Measurements from ENCODE around the gene PXMP4. TPM values are rescaled to one million over a fixed set of nuclear protein-coding genes. Genes with fewer than 3 reads are reported as not detected.
"Not testable (repeated sequence)": the region's sequence is repeated elsewhere in the genome, so short reads cannot be mapped to it uniquely, and the experiment has no call there.

The PXMP4 gene
- total RNA-seq, 2 experiments from 2014 or later, result 6.9 to 7.3 TPM

DNA sequence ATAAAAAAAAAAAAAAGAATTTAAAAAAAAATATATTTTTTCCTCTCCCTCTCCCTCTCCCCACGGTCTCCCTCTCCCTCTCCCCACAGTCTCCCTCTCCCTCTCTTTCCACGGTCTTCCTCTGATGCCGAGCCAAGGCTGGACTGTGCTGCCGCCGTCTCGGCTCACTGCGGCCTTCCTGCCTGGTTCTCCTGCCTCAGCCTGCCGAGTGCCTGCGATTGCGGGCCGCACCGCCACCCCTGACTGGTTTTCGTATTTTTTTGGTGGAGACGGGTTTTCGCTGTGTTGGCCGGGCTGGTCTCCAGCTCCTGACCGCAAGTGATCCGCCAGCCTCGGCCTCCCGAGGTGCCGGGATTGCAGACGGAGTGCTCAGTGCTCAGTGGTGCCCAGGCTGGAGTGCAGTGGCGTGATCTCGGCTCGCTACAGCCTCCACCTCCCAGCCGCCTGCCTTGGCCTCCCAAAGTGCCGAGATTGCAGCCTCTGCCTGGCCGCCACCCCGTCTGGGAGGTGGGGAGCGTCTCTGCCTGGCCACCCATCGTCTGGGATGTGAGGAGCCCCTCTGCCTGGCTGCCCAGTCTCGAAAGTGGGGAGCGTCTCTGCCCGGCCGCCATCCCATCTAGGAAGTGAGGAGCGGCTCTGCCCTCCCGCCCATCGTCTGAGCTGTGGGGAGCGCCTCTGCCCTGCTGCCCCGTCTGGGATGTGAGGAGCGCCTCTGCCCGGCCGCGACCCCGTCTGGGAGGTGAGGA lies 19.2 kb downstream of the PXMP4 start:
- not testable (repeated sequence) for H3K4me1 Mint-ChIP-seq, H3K9me3 Mint-ChIP-seq, H3K27me3 Mint-ChIP-seq, H3K36me3 Mint-ChIP-seq, H3K4me3 Mint-ChIP-seq, DNase-seq, H3K27ac Mint-ChIP-seq

DNA sequence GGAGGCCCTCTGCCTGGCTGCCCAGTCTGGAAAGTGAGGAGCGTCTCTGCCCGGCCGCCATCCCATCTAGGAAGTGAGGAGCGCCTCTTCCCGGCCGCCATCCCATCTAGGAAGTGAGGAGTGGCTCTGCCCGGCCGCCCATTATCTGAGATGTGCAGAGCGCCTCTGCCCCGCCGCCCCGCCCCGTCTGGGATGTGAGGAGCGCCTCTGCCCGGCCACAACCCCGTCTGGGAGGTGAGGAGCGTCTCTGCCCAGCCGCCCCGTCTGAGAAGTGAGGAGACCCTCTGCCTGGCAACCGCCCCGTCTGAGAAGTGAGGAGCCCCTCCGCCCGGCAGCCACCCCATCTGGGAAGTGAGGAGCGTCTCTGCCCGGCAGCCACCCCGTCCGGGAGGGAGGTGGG lies 21.1 kb downstream of the PXMP4 start:
- DNase-seq, H3K27ac Mint-ChIP-seq, H3K27me3 Mint-ChIP-seq, H3K36me3 Mint-ChIP-seq, H3K9me3 Mint-ChIP-seq, H3K4me1 Mint-ChIP-seq, H3K4me3 Mint-ChIP-seq: not testable (repeated sequence)

GRCh38 chr20:33697129-33697528 lies 23.0 kb downstream of the PXMP4 start:
- H3K27ac Mint-ChIP-seq, result no peak overlapping the region
- no peak for DNase-seq
- H3K9me3 Mint-ChIP-seq, result peaks cover 2% of the 10 kb centered on the region
- no peak overlapping the region for H3K4me3 Mint-ChIP-seq
- H3K27me3 Mint-ChIP-seq, result no peaks in the 10 kb centered on the region
- H3K36me3 Mint-ChIP-seq, result peaks cover 4% of the 10 kb centered on the region
- H3K4me1 Mint-ChIP-seq, result peaks cover under 1% of the 10 kb centered on the region

- no peak for DNase-seq
- no peak overlapping the region for H3K27ac Mint-ChIP-seq
- no peaks in the 10 kb centered on the region for H3K27me3 Mint-ChIP-seq
- H3K4me1 Mint-ChIP-seq, result peaks cover 2% of the 10 kb centered on the region
- peaks cover 2% of the 10 kb centered on the region for H3K9me3 Mint-ChIP-seq
- no peak overlapping the region for H3K4me3 Mint-ChIP-seq
- H3K36me3 Mint-ChIP-seq, result peaks cover 4% of the 10 kb centered on the region
Observed at GRCh38 chr20:33696448-33696847, 23.7 kb downstream of the PXMP4 start.

DNA sequence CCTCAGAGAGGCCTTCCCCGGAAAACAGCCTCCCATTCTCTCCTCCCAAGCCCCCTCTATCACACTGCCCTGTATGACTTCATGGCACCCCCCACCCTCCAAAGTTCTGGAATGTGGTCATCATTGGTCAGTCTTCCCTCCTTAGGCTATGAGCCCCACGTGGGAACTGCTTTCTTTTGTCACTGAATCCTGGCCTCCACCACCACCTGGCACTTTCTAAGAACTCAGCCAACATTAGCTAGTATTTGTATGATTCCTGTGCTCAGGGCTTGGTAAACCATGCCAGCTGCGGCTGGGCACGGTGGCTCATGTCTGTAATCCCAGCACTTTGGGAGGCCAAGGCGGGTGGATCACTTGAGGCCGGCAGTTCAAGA lies 25.5 kb downstream of the PXMP4 start:
- Mint-ChIP-seq H3K27me3 (no peaks in the 10 kb centered on the region), H3K4me1 (peaks cover 15% of the 10 kb centered on the region), H3K9me3 (peaks cover 2% of the 10 kb centered on the region), H3K4me3 (no peak overlapping the region), H3K27ac (no peak overlapping the region), H3K36me3 (peaks cover 2% of the 10 kb centered on the region)
- no peak for DNase-seq

DNA sequence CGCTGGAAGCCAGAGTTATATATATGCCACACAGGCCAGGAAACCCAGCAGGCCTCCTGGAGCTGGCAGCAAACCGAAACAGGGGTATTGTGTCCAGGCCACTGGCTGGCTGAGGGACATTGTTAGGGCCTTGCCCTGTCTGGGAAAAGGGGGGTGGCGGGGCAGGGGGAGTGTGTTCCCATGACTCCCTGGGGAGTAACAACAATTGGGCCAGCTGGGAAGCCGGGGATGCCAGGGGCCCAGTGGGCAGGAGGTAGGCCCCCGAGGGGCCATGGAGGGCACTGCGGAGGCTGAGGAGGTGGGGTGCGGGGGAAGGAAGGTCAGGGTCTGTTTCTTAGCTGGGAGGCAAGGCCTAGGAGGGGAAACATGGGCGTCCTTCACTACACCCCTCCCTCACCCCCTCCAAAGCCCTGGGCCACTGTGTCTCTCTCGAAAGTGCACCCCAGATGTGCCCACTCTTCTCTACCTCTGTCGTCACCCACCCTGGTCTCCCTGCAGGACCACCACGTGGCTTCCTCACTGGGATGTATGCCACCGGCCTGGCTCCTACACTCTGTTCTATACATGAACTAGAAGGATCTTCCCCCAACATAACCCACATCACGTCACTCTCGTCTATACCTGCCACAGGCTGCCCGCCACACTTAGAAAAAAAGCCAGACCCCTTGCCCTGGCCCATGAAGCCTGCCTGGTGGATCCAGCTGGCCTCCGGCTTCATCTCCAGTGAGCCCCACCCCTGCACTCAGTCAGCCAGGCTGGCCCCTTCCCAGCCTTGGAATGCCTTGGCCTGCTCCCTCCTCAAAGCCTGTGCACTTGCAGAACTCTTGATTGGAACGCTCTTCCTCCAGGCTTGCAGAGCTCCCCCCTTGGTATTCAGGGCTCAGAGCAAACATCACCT lies 26.1 kb downstream of the PXMP4 start:
- no peaks in the 10 kb centered on the region for H3K27me3 Mint-ChIP-seq
- DNase-seq, result no peak
- peaks cover 2% of the 10 kb centered on the region for H3K36me3 Mint-ChIP-seq
- peaks cover 22% of the 10 kb centered on the region for H3K4me1 Mint-ChIP-seq
- H3K4me3 Mint-ChIP-seq, result no peak overlapping the region
- H3K27ac Mint-ChIP-seq, result no peak overlapping the region
- H3K9me3 Mint-ChIP-seq, result peaks cover 2% of the 10 kb centered on the region

DNA sequence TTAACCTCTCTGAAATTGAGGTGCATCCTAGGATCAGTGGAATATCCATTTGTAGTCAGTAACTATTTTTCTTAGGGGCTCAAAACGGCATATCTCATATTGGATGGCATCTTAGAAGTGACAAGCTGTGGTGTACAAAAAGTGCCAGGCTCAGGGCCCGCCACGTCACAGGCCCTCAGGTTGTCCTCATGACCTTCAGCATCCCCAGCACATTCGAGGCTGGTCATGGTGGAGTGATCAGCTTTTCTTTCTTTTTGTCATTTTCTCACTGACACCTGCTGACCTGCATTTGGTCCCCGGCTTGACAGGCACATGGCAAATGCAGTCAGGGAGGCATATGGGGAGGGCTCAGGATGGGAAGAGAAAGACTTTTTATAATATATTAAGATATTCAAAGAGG lies 26.8 kb downstream of the PXMP4 start:
- H3K9me3 Mint-ChIP-seq, result peaks cover under 1% of the 10 kb centered on the region
- no peak for DNase-seq
- peaks cover 29% of the 10 kb centered on the region for H3K4me1 Mint-ChIP-seq
- no peak overlapping the region for H3K4me3 Mint-ChIP-seq
- H3K27ac Mint-ChIP-seq, result no peak overlapping the region
- no peaks in the 10 kb centered on the region for H3K36me3 Mint-ChIP-seq
- no peaks in the 10 kb centered on the region for H3K27me3 Mint-ChIP-seq

DNA sequence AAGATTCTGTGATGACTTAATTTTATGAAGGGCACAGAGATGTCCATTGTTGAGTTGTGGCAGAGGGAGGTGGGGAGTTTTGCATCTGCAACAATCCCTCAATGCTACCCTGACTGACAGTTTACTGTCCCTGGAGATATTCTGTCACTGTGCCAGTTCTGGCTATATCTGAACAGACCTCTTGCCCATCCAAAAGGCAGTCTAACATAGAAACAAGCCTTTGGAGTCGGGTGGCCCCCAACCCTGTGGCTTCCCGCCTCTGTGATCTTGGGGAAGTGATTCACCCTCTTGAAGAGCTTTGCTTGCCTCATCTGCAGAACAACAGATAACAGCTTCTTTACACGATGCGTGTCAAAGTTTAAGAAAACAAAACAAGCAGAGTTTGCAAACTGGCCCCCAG lies 30.1 kb downstream of the PXMP4 start:
- H3K27ac Mint-ChIP-seq, result peak overlapping the region; percentile 84
- H3K36me3 Mint-ChIP-seq, result peaks cover 5% of the 10 kb centered on the region
- peak; percentile 73 for DNase-seq
- H3K9me3 Mint-ChIP-seq, result no peaks in the 10 kb centered on the region
- H3K4me3 Mint-ChIP-seq, result peak overlapping the region; percentile 63
- no peaks in the 10 kb centered on the region for H3K27me3 Mint-ChIP-seq
- H3K4me1 Mint-ChIP-seq, result peaks cover 47% of the 10 kb centered on the region

GRCh38 chr20:33689493-33689892 lies 30.6 kb downstream of the PXMP4 start:
- H3K9me3 Mint-ChIP-seq, result no peaks in the 10 kb centered on the region
- peak overlapping the region; percentile 84 for H3K27ac Mint-ChIP-seq
- no peak overlapping the region for H3K4me3 Mint-ChIP-seq
- DNase-seq, result no peak
- peaks cover 52% of the 10 kb centered on the region for H3K4me1 Mint-ChIP-seq
- H3K27me3 Mint-ChIP-seq, result no peaks in the 10 kb centered on the region
- H3K36me3 Mint-ChIP-seq, result peaks cover 9% of the 10 kb centered on the region

- Mint-ChIP-seq H3K4me1 (peaks cover 54% of the 10 kb centered on the region), H3K4me3 (no peak overlapping the region), H3K27me3 (no peaks in the 10 kb centered on the region), H3K27ac (peak overlapping the region; percentile 46), H3K9me3 (no peaks in the 10 kb centered on the region), H3K36me3 (peaks cover 14% of the 10 kb centered on the region)
- DNase-seq, result no peak
Observed at GRCh38 chr20:33688938-33689424, 31.1 kb downstream of the PXMP4 start.

- Mint-ChIP-seq H3K4me3 (no peak overlapping the region), H3K9me3 (no peaks in the 10 kb centered on the region), H3K36me3 (peaks cover 17% of the 10 kb centered on the region), H3K4me1 (peaks cover 54% of the 10 kb centered on the region), H3K27ac (peak overlapping the region; percentile 46), H3K27me3 (no peaks in the 10 kb centered on the region)
- no peak for DNase-seq
Observed at GRCh38 chr20:33687993-33688937, 31.8 kb downstream of the PXMP4 start.

DNA sequence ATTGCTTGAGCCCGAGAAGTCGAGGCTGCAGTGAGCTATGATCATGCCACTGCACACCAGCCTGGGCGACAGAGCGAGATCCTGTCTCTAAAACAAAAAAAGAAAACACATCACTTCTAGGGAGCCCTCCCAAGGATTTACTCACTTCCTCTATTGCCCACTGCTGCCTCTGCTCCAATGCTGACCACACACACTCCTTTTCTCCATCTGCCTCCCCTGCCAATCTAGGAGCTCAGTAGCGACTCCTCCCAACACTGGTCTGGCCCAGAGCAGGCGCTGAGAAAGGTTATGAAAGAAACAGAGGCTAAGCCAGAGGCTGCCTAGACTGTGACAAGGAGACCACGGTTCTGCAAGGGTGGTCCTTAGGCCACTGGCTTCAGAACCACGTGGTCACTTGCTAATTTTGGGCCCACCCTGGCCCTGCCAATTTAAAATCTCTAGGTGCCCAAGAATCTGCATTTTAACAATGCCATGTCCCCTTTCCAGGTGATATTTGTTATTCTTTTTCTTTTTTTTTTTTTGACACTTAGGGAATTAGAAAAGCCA lies 32.7 kb downstream of the PXMP4 start:
- H3K27me3 Mint-ChIP-seq, result no peaks in the 10 kb centered on the region
- H3K36me3 Mint-ChIP-seq, result peaks cover 23% of the 10 kb centered on the region
- no peaks in the 10 kb centered on the region for H3K9me3 Mint-ChIP-seq
- DNase-seq, result no peak
- H3K27ac Mint-ChIP-seq, result peak overlapping the region; percentile 56
- peaks cover 56% of the 10 kb centered on the region for H3K4me1 Mint-ChIP-seq
- no peak overlapping the region for H3K4me3 Mint-ChIP-seq

DNA sequence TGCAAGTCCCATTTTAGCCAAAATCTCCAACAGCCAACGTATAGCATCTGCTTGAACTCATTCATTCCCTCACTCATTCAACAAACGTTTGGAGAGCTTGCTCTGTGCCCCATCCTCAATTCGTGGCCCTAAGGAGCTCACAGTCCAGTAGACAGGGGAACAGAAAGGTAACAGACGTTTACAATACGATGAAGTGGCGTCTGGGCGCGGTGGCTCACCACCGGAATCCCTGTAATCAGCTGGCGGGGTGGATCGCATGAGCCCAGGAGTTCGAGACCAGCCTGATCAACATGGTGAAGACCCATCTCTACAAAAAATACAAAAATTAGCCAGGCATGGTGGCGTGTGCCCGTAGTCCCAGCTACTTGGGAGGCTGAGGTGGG lies 33.1 kb downstream of the PXMP4 start:
- Mint-ChIP-seq H3K4me1 (peaks cover 59% of the 10 kb centered on the region), H3K27me3 (no peaks in the 10 kb centered on the region), H3K36me3 (peaks cover 27% of the 10 kb centered on the region), H3K9me3 (no peaks in the 10 kb centered on the region), H3K27ac (peak overlapping the region; percentile 70), H3K4me3 (peak overlapping the region; percentile 56)
- no peak for DNase-seq

DNA sequence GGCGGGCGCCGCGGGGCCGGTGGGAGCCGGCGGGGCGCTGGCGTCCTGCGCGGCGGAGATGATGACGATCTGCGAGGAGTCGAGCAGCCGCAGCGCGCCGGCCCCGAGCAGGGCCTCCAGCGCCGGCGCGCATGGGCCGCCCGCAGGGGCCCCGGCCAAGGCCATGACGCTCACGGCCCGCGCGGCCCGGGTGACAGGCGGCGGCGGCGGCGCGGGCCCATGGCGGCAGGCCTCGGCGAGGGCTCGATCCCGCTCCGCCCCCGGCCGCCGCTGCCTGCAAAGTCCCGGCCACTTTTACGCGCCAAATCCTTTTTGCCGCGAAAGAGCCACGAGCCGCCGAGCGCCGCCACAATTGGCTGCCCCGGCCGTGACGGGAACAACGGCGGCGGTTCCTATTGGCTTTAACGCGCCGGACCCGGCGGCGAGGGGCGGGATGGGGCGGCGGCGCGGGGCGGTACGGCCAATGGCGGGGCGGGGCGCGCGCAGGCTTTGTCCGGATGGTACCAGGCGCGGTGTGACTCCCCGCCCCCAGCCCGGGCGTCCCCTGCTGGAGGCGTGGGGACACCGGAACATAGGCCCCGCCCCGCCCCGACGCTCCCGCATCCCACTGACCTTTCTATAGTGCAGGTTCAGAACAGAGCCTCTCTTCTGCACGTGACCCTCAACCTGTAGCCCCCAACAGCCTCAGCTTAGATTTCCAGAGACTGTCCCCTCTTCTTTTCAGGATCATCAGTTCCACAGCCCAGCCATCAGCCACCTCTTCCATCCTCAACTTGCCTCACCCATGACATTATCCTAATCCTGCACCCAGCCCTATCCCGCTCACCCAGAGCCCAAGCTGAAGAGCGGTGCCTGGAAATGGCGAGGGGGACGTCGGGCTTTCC lies 33.8 kb downstream of the PXMP4 start, which contains the start of gene E2F1:
Gene E2F1, minus strand, starts transcription at position 286 of the 884 bp plus-strand sequence. Its CDS starts 121 bp downstream, at position 165.
- peaks cover 31% of the 10 kb centered on the region for H3K36me3 Mint-ChIP-seq
- peaks cover 65% of the 10 kb centered on the region for H3K4me1 Mint-ChIP-seq
- no peaks in the 10 kb centered on the region for H3K9me3 Mint-ChIP-seq
- H3K27ac Mint-ChIP-seq, result peak within 1 kb of the TSS; percentile 85
- H3K27me3 Mint-ChIP-seq, result no peaks in the 10 kb centered on the region
- H3K4me3 Mint-ChIP-seq, result peak within 1 kb of the TSS; percentile 93
- peak; percentile 99 for DNase-seq
